Mammary epithelial cell (primary cell): ENCODE measurements around the gene MIA.

ENCODE experiments used
- CTCF ChIP-seq, 2 donors: IDR thresholded peaks in 1 of 2; conservative IDR thresholded peaks in 1 of 2; 2 replicates each; pipeline ENCODE4 v1.5.1; 2011 to 2012; ENCODE audit warnings: inconsistent platforms in 2 of 2, low read length in 2 of 2, mild to moderate bottlenecking in 2 of 2, control low read depth in 1 of 2, low read depth in 1 of 2; ENCODE audit not compliant: insufficient read depth in 1 of 2; ENCODE audit errors: extremely low read depth in 1 of 2
- EZH2 ChIP-seq: IDR thresholded peaks from 2 replicates; pipeline ENCODE4 v1.6.1; 2012; ENCODE audit warnings: low read length, inconsistent platforms, borderline replicate concordance

- TF ChIP-seq CTCF (conservative IDR thresholded peaks at IDR 0.05 in 1 of 2, IDR thresholded peaks at IDR 0.05 in 1 of 2; ENCODE audit: extremely low read depth in 1 of 2, insufficient read depth in 1 of 2, low read depth in 1 of 2, low read length in 2 of 2) (no peak), EZH2 (no peak)
These were observed 24.4 kb downstream of the MIA start for GRCh38 chr19:40799558-40800338.
